ENCODE results near the gene SLC38A9.

GRCh38 chr5:55622460-55622859, 89.7 kb downstream of the SLC38A9 start:
- TF ChIP-seq POLR2A (IDR thresholded peaks at IDR 0.05; ENCODE audit: low read depth, low read length), result no peak
- TF ChIP-seq POLR2AphosphoS5 (IDR thresholded peaks at IDR 0.05; ENCODE audit: low read depth, low read length), result no peak
- no peak for TF ChIP-seq TAF1 (IDR thresholded peaks at IDR 0.05; ENCODE audit: low read depth, low read length)
- no peak for TF ChIP-seq SPI1 (IDR thresholded peaks at IDR 0.05; ENCODE audit: low read depth, low read length)
